HepG2 (cell line): ENCODE measurements around the gene ZBTB22. TPM values are rescaled to one million over a fixed set of nuclear protein-coding genes. Genes with fewer than 3 reads are reported as not detected.

ENCODE experiments used
- AHDC1 ChIP-seq: sonication (generic); formaldehyde crosslinking; IDR thresholded peaks from 2 replicates; pipeline ENCODE4 v1.5.1; 2020; ENCODE audit warnings: mild to moderate bottlenecking, missing genetic modification reagents, borderline replicate concordance
- HMG20B ChIP-seq: conservative IDR thresholded peaks from 2 replicates; pipeline ENCODE4 v1.6.1; 2016; ENCODE audit warnings: missing genetic modification reagents, missing compliant biosample characterization
- MLX ChIP-seq: IDR thresholded peaks from 2 replicates; pipeline ENCODE4 v1.6.1; 2016
- SMYD3 ChIP-seq: sonication (generic); formaldehyde crosslinking; IDR thresholded peaks from 2 replicates; pipeline ENCODE4 v1.8.1; 2023; ENCODE audit warnings: mild to moderate bottlenecking, missing genetic modification reagents
- TEF ChIP-seq: sonication (generic); formaldehyde crosslinking; IDR thresholded peaks from 2 replicates; pipeline ENCODE4 v1.5.0; 2020; ENCODE audit warnings: missing genetic modification reagents
- ZNF224 ChIP-seq: sonication (generic); formaldehyde crosslinking; IDR thresholded peaks from 2 replicates; pipeline ENCODE4 v1.5.0; 2020; ENCODE audit warnings: mild to moderate bottlenecking, missing genetic modification reagents
- ZNF598 ChIP-seq: sonication (generic); formaldehyde crosslinking; IDR thresholded peaks from 2 replicates; pipeline ENCODE4 v1.5.1; 2020; ENCODE audit warnings: mild to moderate bottlenecking, missing genetic modification reagents, borderline replicate concordance
- ZNF616 ChIP-seq: sonication (generic); formaldehyde crosslinking; IDR thresholded peaks from 2 replicates; pipeline ENCODE4 v1.5.0; 2020; ENCODE audit warnings: low read depth, mild to moderate bottlenecking, missing genetic modification reagents
- ZNF704 ChIP-seq: sonication (generic); formaldehyde crosslinking; IDR thresholded peaks from 2 replicates; pipeline ENCODE4 v1.8.1; 2023; ENCODE audit warnings: mild to moderate bottlenecking, inconsistent platforms, moderate library complexity, missing genetic modification reagents, borderline replicate concordance
- polyA plus RNA-seq, 8 experiments: library from polyadenylated mRNA; depleted of rRNA in 3 of 8; stranded (reverse) in 7 of 8; unstranded in 1 of 8; fragments of >200 nt; fragmentation: Illumina TruSeq in 4 of 8; extraction: Trizol in 4 of 8; gene quantifications; 2 replicates each; pipeline versions ENCODE4 v1.2.1 to v1.2.3, GENCODE V29; 2011 to 2016; ENCODE audit warnings: low read depth in 4 of 8, missing spikeins in 1 of 8, mixed read lengths in 1 of 8; ENCODE audit not compliant: insufficient read depth in 1 of 8
- total RNA-seq, 5 experiments: library from RNA; depleted of rRNA; stranded (reverse); fragments of >200 nt; fragmentation: Illumina TruSeq; extraction: Trizol; gene quantifications; 2 replicates each; pipeline ENCODE4 v1.2.3, GENCODE V29; 2016; ENCODE audit warnings: low read depth in 1 of 5

The ZBTB22 gene
- total and polyA plus RNA-seq, 2 of the 13 experiments (the other 11 are each of a cell fraction or from before 2014, with no cell fraction given) = 8.0 to 10.6 TPM

GRCh38 chr6:33271468-33272274, 45.9 kb downstream of the ZBTB22 start, which contains the start of the genes RPS18 and VPS52 (continued):
- TF ChIP-seq TEF (CRISPR knock-in tag) (peak; percentile 81), HMG20B (CRISPR knock-in tag) (peak; percentile 53; the same call in 1 of the 2 replicates), AHDC1 (CRISPR knock-in tag) (peak; percentile 16; the same call in 1 of the 2 replicates), MLX (CRISPR knock-in tag) (peak; percentile 27; the same call in 1 of the 2 replicates), SMYD3 (CRISPR knock-in tag) (peak; percentile 89), ZNF598 (CRISPR knock-in tag) (peak; percentile 98), ZNF224 (CRISPR knock-in tag) (peak; percentile 89), ZNF616 (no peak), ZNF704 (CRISPR knock-in tag) (peak; percentile 97)
